Astrocyte (in vitro differentiated cells and primary cell): ENCODE measurements around the gene FGD5.

Source experiments
- CTCF ChIP-seq: IDR thresholded peaks from 2 replicates; pipeline ENCODE4 v1.5.1; 2011; ENCODE audit warnings: low read depth, mild to moderate bottlenecking, inconsistent platforms, low read length, moderate library complexity; ENCODE audit not compliant: insufficient read depth
- EZH2 ChIP-seq: IDR thresholded peaks from 2 replicates; pipeline ENCODE4 v1.6.1; 2012; ENCODE audit warnings: mild to moderate bottlenecking, low read length, inconsistent platforms; ENCODE audit not compliant: insufficient read depth

- TF ChIP-seq CTCF (no peak), EZH2 (no peak)
Observed at GRCh38 chr3:14771593-14772497, 46.9 kb upstream of the FGD5 start.
